Hepatocyte (in vitro differentiated cells): ENCODE data around the gene LEKR1. TPM values are rescaled to one million over a fixed set of nuclear protein-coding genes. Genes with fewer than 3 reads are reported as not detected.

Experiments
- DNase-seq: peaks from one replicate; pipeline ENCODE4 v3.0.0-alpha.2; 2016; ENCODE audit warnings: low spot score
- H2AFZ ChIP-seq: fragments of 200-600 bp; sonication (generic); 2 replicates; pipeline ENCODE4 v1.6.0; 2016; ENCODE audit warnings: antibody characterized with exemption, mild to moderate bottlenecking
- H3K27ac ChIP-seq: fragments of 200-600 bp; sonication (generic); 2 replicates; pipeline ENCODE4 v1.5.1; 2016; ENCODE audit warnings: mild to moderate bottlenecking
- H3K27me3 ChIP-seq: fragments of 200-600 bp; sonication (generic); 2 replicates; pipeline ENCODE4 v1.6.1; 2016
- H3K36me3 ChIP-seq: fragments of 200-600 bp; sonication (generic); replicated peaks from 2 replicates; pipeline ENCODE4 v1.5.1; 2016; ENCODE audit warnings: low read depth; ENCODE audit not compliant: insufficient read depth
- H3K4me1 ChIP-seq: fragments of 200-600 bp; sonication (generic); 2 replicates; pipeline ENCODE4 v1.5.1; 2016; ENCODE audit warnings: mild to moderate bottlenecking, moderate library complexity; ENCODE audit not compliant: insufficient read depth
- H3K4me2 ChIP-seq: fragments of 200-600 bp; sonication (generic); 2 replicates; pipeline ENCODE4 v1.6.0; 2016
- H3K4me3 ChIP-seq: fragments of 200-600 bp; sonication (generic); 2 replicates; pipeline ENCODE4 v1.5.1; 2016; ENCODE audit warnings: mild to moderate bottlenecking
- H3K79me2 ChIP-seq: fragments of 200-600 bp; sonication (generic); 2 replicates; pipeline ENCODE4 v1.6.0; 2017; ENCODE audit warnings: mild to moderate bottlenecking
- H3K9me2 ChIP-seq: fragments of 200-600 bp; sonication (generic); replicated peaks from 2 replicates; pipeline ENCODE4 v1.6.0; 2017; ENCODE audit warnings: mild to moderate bottlenecking; ENCODE audit not compliant: insufficient read depth
- H3K9me3 ChIP-seq: fragments of 200-600 bp; sonication (generic); 2 replicates; pipeline ENCODE4 v1.5.1; 2016; ENCODE audit warnings: low read depth, mild to moderate bottlenecking
- H4K20me1 ChIP-seq: fragments of 200-600 bp; sonication (generic); 2 replicates; pipeline ENCODE4 v1.6.0; 2016; ENCODE audit warnings: mild to moderate bottlenecking; ENCODE audit not compliant: insufficient read depth, poor library complexity, severe bottlenecking
- EZH2 ChIP-seq: fragments of 200-600 bp; sonication (generic); IDR thresholded peaks from 2 replicates; pipeline ENCODE4 v1.6.1; 2016; ENCODE audit warnings: antibody characterized with exemption, mild to moderate bottlenecking, borderline replicate concordance
- EZH2phosphoT487 ChIP-seq: fragments of 200-600 bp; sonication (generic); IDR thresholded peaks from one replicate; pipeline ENCODE4 v1.6.1; 2018; ENCODE audit warnings: antibody characterized with exemption, mild to moderate bottlenecking, low read depth, moderate library complexity; ENCODE audit not compliant: unreplicated experiment, severe bottlenecking
- WGBS: methylation state at CpG from one replicate; pipeline ENCODE4 v1.1.6; 2016; ENCODE audit warnings: low lambda C conversion rate; ENCODE audit errors: missing lambda C conversion rate; 5-methylcytosine and 5-hydroxymethylcytosine counted together
- polyA plus RNA-seq: library from polyadenylated mRNA; unstranded; fragments of >200 nt; fragmentation: Nextera tagmentation; extraction: Ambion mirVana; gene quantifications from 2 replicates; pipeline ENCODE4 v1.2.1, GENCODE V29; 2016
- total RNA-seq: library from RNA; depleted of rRNA; stranded (reverse); fragments of >200 nt; gene quantifications from 2 replicates; pipeline ENCODE4 v1.2.3, GENCODE V29; 2014
- TF ChIP-seq, protein P1 (sequence below): fragments of 200-600 bp; sonication (generic); IDR thresholded peaks from 2 replicates; pipeline ENCODE4 v1.5.1; 2016; ENCODE audit warnings: antibody characterized with exemption, mild to moderate bottlenecking; ENCODE audit not compliant: poor library complexity

Gene LEKR1
- total and polyA plus RNA-seq, 2 experiments from 2014 or later = 1.1 to 2.1 TPM

GRCh38 chr3:156782319-156782718 lies 43.8 kb upstream of the LEKR1 start:
- H4K20me1 ChIP-seq = no peaks in the 10 kb centered on the region
- H3K4me2 ChIP-seq = no peak overlapping the region
- H3K27me3 ChIP-seq = no peaks in the 10 kb centered on the region
- TF ChIP-seq EZH2phosphoT487 (no peak), EZH2 (no peak)
- TF ChIP-seq, protein P1, sequence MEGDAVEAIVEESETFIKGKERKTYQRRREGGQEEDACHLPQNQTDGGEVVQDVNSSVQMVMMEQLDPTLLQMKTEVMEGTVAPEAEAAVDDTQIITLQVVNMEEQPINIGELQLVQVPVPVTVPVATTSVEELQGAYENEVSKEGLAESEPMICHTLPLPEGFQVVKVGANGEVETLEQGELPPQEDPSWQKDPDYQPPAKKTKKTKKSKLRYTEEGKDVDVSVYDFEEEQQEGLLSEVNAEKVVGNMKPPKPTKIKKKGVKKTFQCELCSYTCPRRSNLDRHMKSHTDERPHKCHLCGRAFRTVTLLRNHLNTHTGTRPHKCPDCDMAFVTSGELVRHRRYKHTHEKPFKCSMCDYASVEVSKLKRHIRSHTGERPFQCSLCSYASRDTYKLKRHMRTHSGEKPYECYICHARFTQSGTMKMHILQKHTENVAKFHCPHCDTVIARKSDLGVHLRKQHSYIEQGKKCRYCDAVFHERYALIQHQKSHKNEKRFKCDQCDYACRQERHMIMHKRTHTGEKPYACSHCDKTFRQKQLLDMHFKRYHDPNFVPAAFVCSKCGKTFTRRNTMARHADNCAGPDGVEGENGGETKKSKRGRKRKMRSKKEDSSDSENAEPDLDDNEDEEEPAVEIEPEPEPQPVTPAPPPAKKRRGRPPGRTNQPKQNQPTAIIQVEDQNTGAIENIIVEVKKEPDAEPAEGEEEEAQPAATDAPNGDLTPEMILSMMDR = no peak
- no peaks in the 10 kb centered on the region for H3K9me2 ChIP-seq
- H3K27ac ChIP-seq = peak overlapping the region; percentile 84
- H3K4me1 ChIP-seq = no peaks in the 10 kb centered on the region
- WGBS = 85% methylated on average over 5 of the region's 5 CpGs
- H3K79me2 ChIP-seq = no peaks in the 10 kb centered on the region
- H2AFZ ChIP-seq = no peak overlapping the region
- no peaks in the 10 kb centered on the region for H3K9me3 ChIP-seq
- H3K36me3 ChIP-seq = no peaks in the 10 kb centered on the region
- H3K4me3 ChIP-seq = no peak overlapping the region
- DNase-seq = no peak

- Histone ChIP-seq H3K9me2 (no peaks in the 10 kb centered on the region), H3K4me2 (no peak overlapping the region), H3K27ac (peak overlapping the region; percentile 84), H3K27me3 (no peaks in the 10 kb centered on the region), H2AFZ (no peak overlapping the region), H3K4me3 (no peak overlapping the region), H3K4me1 (no peaks in the 10 kb centered on the region), H3K36me3 (no peaks in the 10 kb centered on the region), H3K79me2 (no peaks in the 10 kb centered on the region), H4K20me1 (no peaks in the 10 kb centered on the region), H3K9me3 (no peaks in the 10 kb centered on the region)
- no peak for TF ChIP-seq EZH2phosphoT487
- TF ChIP-seq, protein P1 = no peak
- no peak for TF ChIP-seq EZH2
- no peak for DNase-seq
Observed at GRCh38 chr3:156782921-156783320, 43.2 kb upstream of the LEKR1 start.

DNA sequence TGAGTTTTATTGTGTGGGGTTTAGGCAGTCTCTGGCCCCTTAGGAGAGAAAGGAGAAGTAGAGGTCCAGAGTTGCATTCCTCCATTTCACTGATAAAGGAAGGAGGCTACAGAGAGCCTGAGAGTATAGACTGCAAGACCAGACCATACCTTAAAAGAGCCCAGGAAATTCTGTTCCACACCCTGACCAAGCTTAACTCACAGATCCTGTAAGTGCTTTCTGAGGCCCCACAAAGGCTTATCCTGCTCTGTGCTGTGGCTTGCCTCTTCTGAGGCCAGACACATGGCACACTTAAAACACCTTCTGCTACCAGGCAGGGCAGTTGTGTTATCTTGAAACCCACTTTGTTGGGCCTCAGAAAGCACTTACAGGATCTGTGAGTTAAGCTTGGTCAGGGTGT lies 39.2 kb upstream of the LEKR1 start:
- H4K20me1 ChIP-seq = no peaks in the 10 kb centered on the region
- no peaks in the 10 kb centered on the region for H3K9me2 ChIP-seq
- no peak overlapping the region for H3K4me2 ChIP-seq
- H3K9me3 ChIP-seq = no peaks in the 10 kb centered on the region
- H3K27ac ChIP-seq = no peak overlapping the region
- no peaks in the 10 kb centered on the region for H3K27me3 ChIP-seq
- no peak for DNase-seq
- H3K4me1 ChIP-seq = no peaks in the 10 kb centered on the region
- no peak overlapping the region for H2AFZ ChIP-seq
- H3K36me3 ChIP-seq = no peaks in the 10 kb centered on the region
- no peaks in the 10 kb centered on the region for H3K79me2 ChIP-seq
- H3K4me3 ChIP-seq = no peak overlapping the region
- TF ChIP-seq EZH2phosphoT487 = no peak
- no peak for TF ChIP-seq EZH2
- TF ChIP-seq, protein P1 = no peak

DNA sequence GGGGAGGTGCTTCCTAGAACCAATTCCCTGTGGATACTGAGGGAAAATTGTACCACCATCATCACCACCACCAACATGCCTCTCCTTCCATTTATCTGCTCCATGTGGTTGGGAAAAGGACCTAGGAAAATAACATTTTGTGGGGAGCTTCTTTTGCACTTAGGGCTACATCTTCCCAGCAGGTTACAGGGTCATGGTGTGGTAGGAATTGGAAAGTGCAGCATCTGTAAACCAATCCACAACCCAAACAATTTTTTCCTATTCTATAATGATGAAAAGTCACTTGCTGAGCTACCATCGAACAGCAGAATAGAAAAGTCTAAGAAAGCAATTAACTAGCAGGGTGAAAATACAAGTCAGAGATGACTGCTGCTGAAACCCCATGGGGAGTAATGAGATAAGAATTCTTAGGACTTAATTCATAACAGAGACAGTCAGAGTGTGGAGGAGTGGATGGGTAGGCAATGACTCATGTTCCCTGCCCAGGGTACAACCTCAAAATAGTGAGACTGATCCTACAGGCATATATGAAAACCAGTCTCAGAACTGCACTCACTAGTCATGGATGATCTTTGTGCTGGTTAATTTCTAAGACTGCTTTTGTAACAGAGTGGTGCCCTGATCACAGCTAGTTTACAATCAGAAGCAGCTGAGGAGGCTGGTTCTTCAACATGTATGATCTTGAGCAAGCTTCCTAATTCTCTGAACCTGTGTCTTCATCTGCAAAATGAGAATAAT lies 38.1 kb upstream of the LEKR1 start:
- Histone ChIP-seq H3K4me2 (no peak overlapping the region), H3K79me2 (no peaks in the 10 kb centered on the region), H4K20me1 (no peaks in the 10 kb centered on the region), H3K4me3 (no peak overlapping the region), H3K27me3 (no peaks in the 10 kb centered on the region), H2AFZ (no peak overlapping the region), H3K36me3 (no peaks in the 10 kb centered on the region), H3K4me1 (no peaks in the 10 kb centered on the region), H3K9me3 (no peaks in the 10 kb centered on the region), H3K27ac (no peak overlapping the region), H3K9me2 (no peaks in the 10 kb centered on the region)
- TF ChIP-seq EZH2 (no peak), EZH2phosphoT487 (no peak)
- TF ChIP-seq, protein P1 = no peak
- 63% methylated on average over 1 of the region's 1 CpG for WGBS
- DNase-seq = peak; percentile 22
